ENCODE measurements around the gene CPEB1.

Gene CPEB1

DNA sequence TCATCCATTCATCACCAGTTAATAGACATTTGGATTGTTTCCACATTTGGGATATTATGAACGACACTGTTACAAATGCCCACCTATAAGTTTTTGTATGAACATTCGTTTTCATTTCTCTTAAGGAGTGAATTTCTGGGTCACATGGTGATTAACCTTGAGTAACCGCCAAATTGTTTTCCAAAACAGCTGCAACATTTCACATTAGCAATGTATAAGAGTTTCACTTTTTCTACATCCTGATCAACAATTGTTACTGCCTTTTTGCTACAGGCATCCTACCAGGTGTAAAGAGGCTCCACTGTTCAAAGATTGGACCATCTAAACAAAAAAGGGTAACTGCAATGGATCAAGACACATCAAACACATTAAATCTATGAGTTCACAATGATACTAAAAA lies 52.0 kb downstream of the CPEB1 start:
- DNase-seq (ENCODE audit: low read depth) = no peak

DNA sequence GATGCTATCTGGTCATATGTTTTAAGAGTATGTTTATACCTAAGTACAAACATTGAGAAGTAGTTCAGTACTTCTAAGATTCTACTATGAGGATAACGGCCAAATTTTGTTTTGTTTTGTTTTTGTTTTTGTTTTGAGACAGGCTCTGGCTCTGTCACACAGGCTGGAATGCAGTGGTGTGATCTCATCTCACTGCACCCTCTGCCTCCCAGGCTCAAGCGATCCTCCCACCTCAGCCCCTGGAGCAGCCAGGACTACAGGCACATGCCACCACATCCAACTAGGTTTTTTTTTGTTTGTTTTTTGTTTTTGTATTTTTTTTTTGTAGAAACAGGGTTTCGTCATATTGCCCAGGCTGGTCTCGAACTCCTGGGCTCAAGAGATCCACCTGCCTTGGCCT lies 59.4 kb downstream of the CPEB1 start:
- no peak for DNase-seq (ENCODE audit: low read depth)

DNA sequence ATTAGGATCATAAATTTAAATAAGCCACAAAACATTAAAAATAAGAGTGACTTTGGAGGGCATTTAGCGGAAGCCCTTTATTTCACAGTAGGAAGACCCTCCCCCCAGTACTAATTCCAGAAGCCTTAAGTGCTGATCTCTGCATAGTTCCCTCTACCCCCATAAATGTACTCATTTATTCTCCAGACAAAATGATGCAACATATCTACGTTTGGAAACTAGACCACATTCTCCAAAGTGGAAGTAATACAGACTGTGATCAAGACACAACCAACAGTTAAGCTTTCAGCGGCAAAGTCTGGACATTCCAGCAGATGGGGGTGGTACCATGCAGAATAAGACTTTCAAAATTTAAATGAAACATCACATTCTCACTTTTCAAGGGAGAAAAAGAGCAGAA lies 62.1 kb downstream of the CPEB1 start:
- DNase-seq (ENCODE audit: low read depth) = no peak

DNA sequence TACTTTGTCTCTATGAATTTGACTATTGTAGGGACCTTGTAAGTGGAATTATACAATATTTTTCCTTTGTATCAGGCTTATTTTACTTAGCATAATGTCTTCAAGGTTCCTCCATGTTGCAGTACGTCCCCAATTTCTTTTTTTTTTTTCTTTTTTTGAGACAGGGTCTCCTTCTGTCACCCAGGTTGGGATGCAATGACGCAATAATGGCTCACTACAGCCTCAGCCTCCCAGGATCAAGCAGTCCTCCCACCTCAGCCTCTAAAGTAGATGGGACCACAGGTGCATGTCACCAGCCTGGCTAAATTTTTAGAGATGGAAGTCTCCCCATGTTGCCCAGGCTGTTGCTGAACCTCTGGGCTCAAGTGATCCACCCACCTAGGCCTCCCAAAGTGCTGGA lies 66.5 kb downstream of the CPEB1 start:
- DNase-seq (ENCODE audit: low read depth) = no peak

DNA sequence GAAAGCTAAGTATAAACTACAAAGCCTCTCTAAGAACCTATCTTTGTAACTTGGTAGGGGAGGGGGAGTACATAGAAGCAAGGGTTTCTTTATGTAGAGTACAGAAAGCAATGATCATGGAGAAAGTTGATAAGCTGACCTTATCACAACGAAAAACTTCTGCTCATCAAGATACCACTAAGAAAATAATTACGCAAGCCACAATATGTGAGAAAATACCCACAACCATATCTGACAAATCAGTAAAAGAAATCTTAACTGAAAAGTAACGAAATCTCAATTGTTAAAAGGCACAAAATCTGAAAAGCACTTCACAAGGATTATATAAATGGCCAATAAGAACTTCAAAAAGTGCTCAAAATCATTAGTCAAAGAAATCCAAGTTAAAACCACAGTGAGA lies 71.8 kb downstream of the CPEB1 start:
- DNase-seq (ENCODE audit: low read depth) = no peak

DNA sequence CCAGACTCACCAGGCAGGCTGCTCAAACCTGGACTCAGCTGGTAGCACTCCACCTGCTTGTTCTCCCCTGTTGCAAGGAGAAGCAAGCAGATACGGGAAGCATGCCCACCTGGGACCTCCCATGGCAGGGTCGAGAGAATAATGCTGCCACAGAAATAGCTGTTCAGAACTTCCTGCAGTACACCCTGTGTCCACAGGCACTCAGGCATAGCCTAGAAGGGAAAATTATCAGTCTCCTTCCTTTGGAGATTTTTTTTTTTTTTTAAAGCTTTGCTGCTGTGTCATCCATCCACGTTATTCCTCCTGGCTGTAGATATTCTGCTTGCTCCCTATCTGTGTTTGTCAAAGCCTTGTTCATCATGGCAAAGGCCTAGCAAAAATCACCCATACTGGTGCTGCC lies 74.2 kb downstream of the CPEB1 start:
- DNase-seq (ENCODE audit: low read depth) = no peak

DNA sequence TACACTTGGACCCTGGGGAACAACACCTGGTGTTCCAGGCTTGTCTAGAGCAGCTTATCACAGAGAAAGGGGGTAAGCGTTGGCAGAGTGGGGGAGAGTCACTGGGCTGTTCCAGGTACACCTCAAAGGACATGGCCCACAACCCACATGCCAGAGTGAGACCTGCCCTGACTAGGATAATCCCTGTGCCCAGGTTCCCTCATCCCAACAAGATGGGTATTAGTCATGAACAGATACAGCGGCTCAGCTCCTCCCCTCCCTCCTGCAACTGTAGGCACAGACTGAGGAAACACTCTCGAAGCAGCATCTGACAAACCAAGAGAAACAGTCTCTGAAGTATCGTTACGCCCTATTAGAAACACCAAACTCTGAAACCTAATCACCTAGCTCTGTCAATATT lies 74.9 kb downstream of the CPEB1 start:
- DNase-seq (ENCODE audit: low read depth) = no peak

DNA sequence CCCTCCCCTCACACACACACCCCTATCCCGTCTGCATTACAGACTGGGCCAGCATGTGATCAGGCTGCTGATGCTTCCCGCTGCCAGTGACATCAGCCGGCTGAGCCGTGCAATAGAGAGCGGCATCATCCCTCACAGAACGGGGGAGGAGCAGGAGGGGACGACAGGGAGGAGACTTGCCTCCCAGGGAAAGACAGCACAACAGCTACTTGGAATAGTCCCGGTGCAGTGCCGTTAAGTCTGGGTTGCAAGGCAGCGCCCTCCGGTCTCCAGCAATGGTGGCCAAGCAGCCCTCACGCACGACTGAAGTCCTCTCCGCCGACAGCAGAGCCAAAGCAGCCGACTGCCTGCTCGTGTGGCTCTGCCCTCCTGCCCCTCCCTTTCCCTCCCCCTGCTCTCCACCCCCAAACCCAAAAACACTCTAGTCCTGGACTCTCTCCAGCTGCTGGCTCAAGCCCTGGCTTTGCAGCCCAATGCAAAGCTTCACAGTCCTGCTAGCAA lies 75.4 kb downstream of the CPEB1 start:
- DNase-seq (ENCODE audit: low read depth) = peak; percentile 56

DNA sequence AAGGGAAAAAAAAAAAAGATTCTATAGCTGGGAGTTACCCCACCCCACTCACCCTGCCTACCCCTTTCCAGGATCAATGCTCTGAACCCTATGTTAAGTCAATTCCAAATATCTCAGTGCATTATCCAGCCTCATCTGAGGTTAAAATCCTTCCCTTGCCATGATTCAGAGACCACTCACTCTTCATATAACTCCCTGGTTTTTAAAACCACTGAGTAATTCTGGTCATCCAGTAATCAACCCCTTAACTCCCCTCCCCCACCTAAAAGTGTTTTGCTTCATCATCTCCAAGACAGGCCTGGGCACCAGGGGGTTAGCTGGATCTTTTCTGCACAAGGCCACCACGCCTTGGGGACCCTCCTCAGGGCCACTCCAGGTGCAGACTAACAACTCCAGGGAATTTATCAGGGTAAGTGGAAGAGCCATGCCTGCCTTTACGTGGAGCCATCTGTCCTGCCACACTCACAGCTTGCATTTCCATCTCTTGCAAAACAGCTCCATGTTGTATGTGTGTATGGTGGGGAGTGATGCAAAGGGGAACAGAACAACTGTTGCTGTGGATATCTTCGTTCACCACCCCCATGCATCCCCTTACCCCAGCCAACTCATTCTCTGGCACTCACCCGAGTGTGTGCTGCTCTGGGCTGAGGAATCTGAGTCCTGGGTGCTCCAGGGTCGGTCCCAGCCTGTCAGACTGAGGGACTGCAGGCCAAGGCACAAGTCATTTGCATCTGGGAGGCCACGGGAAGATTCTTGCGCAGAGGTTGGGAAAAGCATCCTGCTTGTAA lies 76.2 kb downstream of the CPEB1 start:
- no peak for DNase-seq (ENCODE audit: low read depth)

DNA sequence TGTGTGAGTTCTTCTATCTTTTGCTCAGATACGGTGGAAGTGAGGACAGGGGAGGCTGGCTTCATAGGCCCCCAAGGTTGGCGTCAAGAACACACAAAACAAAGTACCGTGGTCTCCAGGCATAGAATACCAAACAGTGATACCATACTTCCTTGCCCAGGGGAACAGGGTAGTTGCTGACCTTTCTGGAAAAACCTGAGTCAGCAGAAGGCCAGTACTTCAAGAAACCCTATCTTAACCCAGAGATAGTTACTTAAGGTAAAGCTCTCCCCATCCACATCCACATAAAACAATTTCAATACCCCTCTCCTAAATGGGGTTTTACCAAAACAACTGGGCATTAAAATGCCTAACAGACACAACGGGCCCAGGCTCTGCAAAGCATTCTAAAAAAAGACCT lies 77.3 kb downstream of the CPEB1 start:
- DNase-seq (ENCODE audit: low read depth) = no peak

DNA sequence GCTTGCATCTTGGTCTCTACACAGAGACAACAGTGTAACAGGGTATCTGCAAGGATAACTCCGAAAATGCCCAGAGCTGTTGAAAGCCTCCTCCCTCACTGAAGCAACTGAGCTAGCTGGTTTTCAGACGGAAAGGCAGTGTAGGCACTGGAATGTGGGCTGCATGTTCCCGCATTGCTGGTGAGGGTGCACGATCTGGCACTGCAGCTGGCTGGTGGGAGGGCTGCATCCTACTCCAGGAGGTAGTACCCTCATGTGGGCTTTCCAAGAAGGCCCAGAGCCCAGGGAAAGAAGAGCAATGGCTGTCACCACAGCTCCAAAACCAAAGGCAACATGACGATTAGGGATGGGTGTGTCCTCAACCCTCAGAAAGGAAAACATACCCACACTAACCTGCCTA lies 78.2 kb downstream of the CPEB1 start:
- DNase-seq (ENCODE audit: low read depth) = no peak

DNA sequence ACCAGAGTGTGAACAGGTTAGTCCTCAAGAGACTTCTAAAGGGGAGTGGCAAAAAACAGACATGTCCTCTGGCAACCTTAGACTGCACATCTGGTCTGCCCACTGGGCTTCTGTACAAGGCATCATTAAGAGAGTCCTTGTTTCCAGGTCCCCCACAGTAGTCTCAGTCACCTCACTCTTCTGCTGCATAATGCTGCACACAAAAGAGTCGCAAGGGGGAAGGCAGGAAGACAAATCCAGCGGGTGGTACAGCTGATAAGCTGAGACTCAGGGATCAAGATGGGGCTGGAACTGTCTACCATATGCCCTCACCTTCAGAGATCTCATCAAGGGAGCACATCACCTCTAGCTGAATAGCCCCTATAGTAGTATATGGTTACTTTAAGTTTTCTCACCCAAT lies 79.5 kb downstream of the CPEB1 start:
- DNase-seq (ENCODE audit: low read depth) = no peak

DNA sequence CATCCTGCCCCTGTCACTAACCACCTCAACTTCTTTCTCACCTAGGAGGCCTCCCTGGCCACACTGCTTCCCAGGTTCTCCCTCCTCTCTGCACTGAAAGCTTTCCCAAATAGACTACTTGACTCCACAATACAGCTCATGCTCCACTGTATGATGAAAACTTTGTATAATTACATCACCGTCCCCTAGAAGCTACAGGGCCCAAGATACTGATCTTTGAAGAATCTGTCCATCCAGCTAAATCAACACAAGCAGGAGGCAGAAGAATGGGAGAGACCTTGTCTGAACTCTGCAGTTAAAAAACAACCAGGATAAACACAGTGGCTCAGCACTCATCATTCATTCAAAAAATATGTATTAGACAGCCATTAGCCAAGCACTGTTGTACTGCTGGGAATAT lies 80.5 kb downstream of the CPEB1 start:
- DNase-seq (ENCODE audit: low read depth) = no peak

DNA sequence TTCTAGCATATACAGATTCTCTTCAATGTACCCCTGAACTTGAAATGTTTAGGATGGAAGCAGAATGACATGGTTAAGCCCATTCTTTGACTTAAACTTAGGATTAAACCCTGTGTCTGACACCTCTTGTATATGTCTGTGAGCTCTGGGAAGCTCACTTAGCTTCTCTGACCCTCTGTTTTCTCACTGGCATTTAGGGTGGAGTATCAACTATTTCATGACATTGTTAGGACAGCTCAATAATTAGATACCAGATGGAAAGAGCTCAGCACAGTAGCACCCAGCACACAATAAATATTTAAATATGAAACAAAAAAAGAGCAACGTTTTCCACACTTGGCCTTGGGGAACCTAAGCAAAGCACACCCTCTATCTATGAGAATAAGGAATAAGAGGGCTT lies 88.7 kb downstream of the CPEB1 start:
- DNase-seq (ENCODE audit: low read depth) = no peak

DNA sequence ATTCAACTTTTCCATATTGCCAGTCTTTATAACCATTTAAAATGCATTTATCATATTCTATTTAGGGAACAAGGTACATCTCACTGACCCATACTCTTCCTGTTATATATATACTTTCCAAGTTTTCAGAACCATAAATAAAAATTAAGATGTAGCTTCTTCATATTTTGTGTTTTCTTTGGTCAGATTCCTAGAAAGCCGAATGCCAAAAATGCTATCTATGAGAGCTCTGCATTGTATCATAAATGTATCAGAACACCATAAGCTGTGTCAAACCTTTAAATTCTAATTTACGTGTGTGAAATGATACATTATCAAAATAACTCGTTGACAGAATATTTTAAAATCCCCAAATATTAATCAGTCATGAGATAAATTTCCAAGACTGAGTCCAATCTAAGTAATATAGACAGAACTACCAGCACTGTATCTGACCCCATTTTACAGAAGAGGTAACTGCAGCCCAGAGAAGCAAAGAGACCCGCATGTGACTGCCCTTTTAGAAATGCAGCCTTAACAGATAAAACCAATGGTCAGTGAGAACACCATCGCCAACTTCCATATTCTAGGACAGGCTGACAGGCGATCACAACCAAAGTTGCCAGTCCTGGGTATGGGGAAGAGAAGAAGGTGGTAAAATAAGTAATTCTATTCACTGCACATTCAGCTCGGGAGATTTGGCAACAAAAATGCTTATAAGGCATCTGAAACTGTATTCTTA lies 90.7 kb downstream of the CPEB1 start:
- no peak for DNase-seq (ENCODE audit: low read depth)

DNA sequence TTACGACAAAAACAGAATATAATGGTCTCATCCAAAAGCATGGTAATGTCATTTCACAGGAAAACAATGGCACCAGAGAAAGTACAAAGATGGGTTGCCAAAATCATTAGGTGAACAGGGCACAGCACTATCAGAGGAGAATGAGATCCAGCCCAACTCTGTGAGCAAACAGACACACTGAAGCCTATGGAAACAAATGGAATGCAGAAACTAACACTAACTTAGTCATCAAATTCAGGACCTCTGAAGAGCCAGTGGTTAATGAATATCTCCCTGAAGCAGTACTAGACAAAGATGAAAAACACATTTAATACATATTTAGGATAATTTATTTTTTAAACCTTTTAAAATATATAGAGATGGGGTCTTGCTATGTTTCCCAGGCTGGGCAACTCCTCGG lies 92.3 kb downstream of the CPEB1 start:
- no peak for DNase-seq (ENCODE audit: low read depth)

DNA sequence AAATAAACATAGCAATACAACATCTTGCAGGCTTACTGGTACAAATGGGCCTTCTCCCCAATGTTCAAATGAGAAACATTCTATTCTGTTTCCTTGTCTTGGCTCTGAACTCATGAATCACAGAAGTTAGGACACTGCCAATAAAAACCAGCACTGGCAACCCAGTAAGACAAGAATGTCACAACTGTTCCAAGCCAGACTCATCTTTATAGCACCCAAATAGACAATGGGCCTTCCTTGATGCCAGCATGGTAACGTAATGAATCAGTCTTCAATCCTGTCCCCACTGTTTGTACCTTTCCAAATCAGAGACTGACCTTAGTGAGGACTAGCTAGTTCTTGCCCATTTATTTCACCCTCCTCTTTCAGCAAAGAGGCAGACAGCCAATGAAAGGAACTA lies 92.8 kb downstream of the CPEB1 start:
- no peak for DNase-seq (ENCODE audit: low read depth)

DNA sequence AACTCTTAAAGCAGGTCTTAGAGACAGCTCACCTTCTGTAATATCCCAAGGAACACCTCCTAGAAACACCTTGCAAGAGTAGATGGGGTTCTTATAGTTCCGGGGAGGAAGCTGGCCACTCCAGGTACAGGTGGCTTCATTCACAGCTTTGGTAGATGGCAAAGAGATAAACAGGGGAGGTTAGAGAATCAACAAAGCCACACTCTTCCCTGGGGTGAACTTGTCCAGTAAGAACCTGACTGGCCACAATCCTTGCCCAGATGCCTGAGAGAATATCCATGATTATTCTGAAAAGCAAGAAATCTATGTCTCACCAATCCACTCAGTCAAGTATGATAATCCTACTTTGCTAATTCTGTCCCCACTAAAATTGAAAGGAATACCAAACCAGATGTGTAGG lies 93.3 kb downstream of the CPEB1 start:
- no peak for DNase-seq (ENCODE audit: low read depth)

DNA sequence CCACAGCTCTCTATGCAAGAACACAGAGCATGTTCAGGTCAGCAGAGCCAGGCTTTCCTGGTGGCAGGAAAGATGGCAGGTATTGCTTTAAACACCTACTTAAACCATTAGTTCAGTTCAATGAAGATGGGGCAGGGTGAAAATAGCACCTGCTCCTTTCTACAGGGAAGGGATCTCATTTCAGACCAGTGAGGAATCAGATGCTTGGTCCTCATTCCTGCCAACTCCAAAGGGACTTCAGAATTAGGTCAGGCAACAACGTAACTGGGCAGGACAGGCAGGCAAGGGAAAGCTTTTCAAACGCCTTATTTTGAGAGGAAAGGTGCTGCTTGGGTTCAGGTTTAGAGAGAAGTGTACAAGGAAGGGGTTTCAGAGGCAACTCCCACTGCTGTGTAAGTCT lies 94.3 kb downstream of the CPEB1 start:
- DNase-seq (ENCODE audit: low read depth) = no peak

DNA sequence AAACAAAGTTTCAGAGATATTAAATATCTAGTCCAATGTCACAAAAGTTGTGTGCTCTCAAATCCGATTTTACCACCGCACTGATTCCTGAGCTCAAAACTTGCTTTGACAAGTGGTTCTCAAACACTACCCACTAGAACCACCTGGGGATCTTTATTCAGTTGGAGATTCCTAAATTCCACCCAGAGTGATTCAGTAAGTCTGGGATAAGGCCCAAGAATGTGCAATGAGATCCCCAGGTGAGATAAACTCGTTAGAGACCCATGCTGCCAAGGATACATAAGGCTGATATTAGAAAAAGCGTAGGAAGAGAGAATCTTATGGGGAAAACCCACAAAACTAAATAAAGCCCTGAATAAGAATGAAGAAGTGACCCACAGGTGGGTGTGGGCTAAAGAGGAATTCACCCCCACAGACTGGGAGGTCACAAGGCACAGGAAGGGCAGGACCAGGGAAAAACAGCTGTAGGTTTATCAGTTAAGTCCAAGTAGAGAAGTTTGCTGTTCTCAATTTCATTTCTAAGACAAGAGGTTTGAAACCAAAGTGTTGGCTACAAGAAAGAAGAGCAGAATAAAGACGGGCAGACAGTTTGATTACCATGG lies 95.4 kb downstream of the CPEB1 start:
- DNase-seq (ENCODE audit: low read depth) = no peak

DNA sequence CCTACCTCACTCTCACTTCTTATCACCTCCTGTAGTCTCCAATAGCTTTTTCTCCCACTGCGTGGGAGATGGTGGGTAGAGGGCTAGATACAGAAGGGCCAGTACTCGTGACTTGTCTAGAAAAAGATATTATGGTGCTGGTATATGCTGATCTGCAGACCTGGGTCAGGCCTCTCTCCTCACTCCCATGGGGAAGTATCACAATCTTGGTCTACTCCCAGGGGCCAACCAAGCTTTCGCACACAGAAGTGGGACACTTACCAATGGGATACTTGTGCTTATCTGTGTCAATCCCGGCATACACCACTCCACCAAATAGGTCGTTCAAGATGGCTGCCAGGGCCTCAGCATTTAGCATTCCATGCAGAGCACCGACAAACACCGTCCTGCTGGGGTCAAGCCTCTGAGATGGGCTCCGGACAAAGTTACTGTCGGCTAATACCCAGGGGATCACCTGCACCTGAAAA lies 97.9 kb downstream of the CPEB1 start:
- DNase-seq (ENCODE audit: low read depth) = no peak

DNA sequence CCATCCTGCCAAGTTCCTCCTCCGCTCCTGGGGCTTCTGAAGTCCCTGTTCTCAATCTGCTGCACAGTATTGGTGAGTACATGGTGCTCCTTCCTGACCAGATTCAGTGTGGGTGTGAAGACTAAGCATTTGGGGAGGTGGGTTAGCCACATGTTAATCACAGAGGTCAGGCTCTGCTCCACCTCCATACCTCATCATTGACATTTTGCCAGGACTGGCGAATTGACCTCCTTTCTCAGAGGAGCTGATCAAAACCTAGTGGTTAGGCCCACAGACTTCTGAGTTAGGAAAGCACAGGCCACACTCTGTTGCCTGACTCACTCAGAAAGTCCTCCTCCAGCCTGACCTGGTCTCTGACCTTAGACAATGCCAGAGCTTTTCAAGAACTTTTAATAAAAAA lies 98.5 kb downstream of the CPEB1 start:
- DNase-seq (ENCODE audit: low read depth) = no peak

DNA sequence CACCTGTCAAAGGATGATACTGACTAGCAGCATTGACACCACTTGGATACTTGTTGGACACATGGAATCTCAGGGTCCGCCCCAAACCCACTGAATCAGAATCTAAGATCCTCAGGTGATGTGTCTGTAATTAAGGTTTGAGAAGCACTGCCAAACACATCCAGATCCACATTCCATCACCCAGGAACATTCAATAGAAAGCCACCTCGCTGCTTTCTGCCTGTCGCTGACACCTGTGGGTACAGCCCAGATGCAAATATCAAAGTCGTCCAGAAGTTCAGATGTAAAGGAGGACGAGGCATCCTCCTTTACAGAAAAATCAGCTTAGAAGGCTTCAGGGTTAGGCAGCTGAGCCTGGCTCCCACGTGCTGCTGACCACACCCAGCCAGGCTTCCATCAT lies 101.7 kb downstream of the CPEB1 start:
- DNase-seq (ENCODE audit: low read depth) = no peak

Measured in HS-5 (cell line).